Neural progenitor cell (in vitro differentiated cells): ENCODE measurements around the gene CYB561.

Source experiments
- EZH2 ChIP-seq: fragments of 200-600 bp; sonication (generic); IDR thresholded peaks from 2 replicates; pipeline ENCODE4 v1.6.1; 2017; ENCODE audit warnings: antibody characterized with exemption, mild to moderate bottlenecking, moderate library complexity
- TF ChIP-seq, protein P1 (sequence below): fragments of 200-600 bp; sonication (generic); IDR thresholded peaks from 2 replicates; pipeline ENCODE4 v1.5.1; 2017; ENCODE audit warnings: antibody characterized with exemption, mild to moderate bottlenecking

DNA sequence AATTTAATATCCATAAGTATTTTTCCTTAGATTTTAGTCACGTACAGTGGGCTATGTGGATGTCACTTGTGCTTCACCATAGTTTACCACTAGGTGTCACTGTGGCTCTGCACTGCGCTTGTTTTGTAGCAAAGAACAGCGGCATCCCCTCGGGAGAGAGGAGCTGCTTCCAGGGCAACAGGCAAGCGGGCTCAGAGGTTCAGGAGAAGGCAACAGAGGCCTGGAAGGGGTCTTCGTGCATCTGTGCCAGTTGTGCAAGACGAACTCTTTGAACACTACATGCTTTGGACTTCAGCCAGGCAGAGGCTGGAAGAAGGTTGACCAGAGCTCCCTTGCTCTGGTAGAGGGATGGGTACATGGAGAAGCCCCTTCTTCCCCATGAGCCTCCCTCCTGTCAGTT, 20.6 kb downstream of the CYB561 start:
- TF ChIP-seq EZH2 = no peak
- TF ChIP-seq, protein P1, sequence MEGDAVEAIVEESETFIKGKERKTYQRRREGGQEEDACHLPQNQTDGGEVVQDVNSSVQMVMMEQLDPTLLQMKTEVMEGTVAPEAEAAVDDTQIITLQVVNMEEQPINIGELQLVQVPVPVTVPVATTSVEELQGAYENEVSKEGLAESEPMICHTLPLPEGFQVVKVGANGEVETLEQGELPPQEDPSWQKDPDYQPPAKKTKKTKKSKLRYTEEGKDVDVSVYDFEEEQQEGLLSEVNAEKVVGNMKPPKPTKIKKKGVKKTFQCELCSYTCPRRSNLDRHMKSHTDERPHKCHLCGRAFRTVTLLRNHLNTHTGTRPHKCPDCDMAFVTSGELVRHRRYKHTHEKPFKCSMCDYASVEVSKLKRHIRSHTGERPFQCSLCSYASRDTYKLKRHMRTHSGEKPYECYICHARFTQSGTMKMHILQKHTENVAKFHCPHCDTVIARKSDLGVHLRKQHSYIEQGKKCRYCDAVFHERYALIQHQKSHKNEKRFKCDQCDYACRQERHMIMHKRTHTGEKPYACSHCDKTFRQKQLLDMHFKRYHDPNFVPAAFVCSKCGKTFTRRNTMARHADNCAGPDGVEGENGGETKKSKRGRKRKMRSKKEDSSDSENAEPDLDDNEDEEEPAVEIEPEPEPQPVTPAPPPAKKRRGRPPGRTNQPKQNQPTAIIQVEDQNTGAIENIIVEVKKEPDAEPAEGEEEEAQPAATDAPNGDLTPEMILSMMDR = peak; percentile 92
